Medulla oblongata (tissue), 1 donor: Measurements from ENCODE around the gene ADAMTS12.

Experiments used
- DNase-seq: peaks from one replicate; pipeline ENCODE4 v3.0.0-alpha.2; 2015; ENCODE audit errors: extremely low spot score

The ADAMTS12 gene

GRCh38 chr5:33713136-33713765 is 178.5 kb downstream of the ADAMTS12 start:
- DNase-seq = peak; percentile 53

DNA sequence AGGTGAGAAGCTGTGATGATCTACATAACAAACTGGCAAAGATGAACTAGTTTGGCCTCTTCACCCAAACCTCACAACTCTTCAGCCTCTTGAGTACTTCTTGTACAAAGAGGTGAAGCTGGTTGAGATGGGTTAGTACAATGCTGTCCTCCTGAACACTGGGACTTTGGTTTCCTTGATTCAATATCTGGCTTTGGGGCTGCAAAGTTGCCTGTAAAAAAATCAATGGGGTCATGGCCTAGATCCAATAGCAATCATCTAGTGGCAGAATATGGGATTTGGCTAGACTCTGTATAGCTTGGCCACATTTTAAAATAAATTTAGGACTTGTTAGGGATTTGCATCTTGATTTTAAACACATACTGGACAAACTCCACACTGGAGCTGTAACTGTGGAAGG is 179.1 kb downstream of the ADAMTS12 start:
- DNase-seq = no peak

- no peak for DNase-seq
Observed at GRCh38 chr5:33711094-33711679, 180.6 kb downstream of the ADAMTS12 start.

DNA sequence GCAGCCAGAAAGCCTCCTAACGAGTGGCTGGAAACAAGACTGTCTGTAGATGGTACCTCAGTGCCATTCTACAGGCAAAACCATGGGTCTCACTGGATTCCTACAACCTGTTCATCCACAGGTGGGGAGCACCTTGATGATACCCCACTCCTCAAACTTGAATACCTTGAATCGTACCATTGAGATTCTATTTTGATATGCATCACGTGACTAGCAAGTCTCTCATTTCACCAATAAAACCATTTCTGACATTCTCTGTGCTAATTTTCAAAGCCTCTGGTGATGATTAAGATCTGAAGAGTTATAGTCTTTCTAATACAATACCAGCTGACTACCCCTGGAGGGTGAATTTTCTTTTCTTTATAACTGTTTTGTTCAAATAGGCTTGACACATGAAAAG is 188.9 kb downstream of the ADAMTS12 start:
- no peak for DNase-seq

DNA sequence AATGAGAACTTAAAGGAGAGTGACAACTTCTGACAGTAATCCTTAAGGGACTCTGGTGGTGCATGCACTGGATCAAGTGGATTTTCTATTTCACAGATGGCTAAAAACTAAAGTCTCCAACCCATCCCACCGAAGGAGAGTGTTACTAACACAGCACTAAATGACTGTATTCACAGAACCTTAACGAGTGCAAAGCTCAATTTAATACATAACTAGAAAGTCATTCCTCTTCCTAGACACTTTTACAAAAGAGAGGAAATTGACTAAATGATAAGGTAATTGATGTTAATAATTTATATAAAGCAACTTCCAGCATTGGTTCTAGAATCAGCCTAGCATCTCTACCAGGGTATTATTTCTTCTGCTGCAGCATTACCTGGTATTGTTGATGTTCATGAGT is 189.8 kb downstream of the ADAMTS12 start:
- no peak for DNase-seq

DNA sequence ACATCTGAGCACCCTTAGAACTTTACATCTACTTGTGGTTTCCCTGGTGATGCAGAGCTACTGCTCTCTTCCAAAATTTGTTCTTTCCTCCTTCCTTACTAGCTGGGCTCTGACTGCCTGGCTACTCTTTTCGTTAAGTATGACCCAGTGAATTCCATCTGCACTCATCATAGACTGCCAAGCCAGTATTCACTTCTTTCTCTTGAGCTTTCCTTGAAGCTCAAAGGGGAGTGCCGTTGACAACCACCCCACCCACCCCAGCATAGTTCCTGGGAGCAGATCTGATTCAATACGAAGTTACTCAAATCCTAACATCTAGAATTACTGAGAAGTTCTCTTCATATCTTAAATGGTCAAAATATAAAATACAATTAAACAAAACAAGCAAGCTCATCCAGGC is 190.5 kb downstream of the ADAMTS12 start:
- DNase-seq = no peak

DNA sequence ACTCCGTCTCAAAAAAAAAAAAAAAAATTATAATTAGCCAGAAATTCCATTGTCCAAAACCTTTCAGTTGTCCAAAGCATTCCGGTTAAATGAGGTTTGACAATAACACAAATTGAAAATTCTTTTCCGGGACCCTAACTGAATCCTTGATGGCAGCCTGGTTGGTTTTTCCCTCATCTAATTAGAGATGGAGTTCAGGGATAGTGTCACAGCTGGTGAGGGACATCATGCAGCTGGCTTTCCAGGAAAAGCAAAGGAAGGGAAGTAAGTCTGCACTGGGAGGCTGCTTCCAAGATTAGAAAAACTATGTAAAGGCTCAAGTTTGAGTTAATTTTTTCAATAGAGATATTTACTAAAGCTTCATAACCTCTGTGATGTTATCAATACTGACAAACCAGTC is 195.4 kb downstream of the ADAMTS12 start:
- DNase-seq = no peak

DNA sequence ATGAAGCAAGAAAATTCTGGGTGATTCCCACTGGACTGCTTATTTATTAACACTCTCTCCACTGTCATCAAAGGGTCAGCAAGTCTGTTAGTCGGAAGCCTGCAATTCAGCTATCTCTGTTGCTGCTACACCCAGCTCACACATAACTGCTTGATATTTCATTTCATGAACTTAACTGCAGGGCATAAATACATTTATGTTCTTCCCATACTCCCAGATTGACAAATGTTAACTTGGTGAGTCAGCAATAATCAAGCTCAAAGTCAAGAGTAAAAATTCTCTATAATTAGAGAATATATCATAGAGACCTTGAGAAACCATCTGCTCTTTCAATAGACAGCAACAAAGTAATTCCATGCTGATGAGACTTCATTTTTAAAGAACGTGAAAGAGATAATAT is 198.8 kb downstream of the ADAMTS12 start:
- no peak for DNase-seq

- DNase-seq = no peak
Observed at GRCh38 chr5:33691856-33692255, 199.9 kb downstream of the ADAMTS12 start.

GRCh38 chr5:33690374-33691135 is 201.2 kb downstream of the ADAMTS12 start:
- DNase-seq = no peak

DNA sequence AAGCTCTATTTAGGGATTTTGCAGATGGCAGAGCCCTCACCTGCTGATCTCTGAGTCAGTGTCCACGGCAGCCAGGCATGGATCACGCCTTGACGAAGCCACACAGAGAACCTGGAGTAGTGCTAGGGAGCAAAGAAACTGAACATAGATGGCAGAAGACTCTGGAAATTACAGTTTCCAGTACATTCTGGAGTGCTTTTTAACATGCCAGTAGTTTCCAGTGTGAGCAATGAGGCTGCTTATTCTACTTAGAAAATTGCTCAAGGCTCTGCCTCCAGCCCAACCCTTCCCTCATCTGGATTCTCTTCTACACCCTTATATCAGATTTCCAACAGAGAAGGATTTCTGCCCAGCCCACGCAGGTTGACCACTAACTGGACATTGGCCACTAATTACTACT is 203.3 kb downstream of the ADAMTS12 start:
- DNase-seq = no peak

GRCh38 chr5:33688066-33688465 is 203.7 kb downstream of the ADAMTS12 start:
- DNase-seq = no peak

DNA sequence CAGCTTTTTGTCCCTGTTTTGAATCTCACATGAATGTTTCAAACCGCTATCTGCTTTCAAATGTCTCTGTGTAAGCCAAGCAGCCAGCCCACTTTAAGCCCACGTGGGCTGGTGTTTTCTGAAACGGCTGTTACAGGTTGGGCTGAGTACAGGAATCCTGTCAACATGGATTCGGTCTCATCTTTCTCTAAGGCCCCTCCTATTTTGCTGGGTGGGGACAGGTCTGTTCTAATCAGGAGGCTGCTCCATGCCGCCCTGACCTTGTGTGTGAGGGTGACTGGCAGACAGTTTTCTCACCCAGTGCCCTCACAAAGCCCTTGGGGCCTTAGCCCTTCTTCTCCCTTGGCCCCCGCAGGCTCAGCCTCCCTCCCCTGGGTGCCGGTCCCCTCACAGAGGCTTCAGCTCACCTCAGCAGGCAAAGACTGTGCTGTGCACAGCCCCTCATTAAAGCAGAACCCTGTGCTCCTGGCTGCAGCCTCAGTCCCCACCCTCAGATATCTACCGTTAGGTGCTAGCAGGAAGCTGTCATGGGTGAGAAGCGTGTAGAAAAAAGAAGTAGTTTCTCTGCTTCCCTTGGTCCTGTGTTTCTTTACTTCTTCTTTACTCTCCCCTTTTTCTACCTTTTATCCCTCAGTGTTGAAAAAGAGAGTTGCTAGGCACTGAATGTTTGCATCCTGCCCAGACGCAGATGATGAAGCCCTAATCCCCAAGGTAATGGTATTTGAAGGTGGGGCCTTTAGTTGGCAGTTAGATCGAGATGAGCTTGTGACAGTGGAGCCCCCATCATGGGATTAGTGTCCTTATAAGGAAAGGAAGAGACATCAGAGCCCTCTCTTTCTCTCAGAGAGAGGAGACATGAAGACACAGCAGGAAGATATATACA is 205.7 kb downstream of the ADAMTS12 start:
- no peak for DNase-seq

DNA sequence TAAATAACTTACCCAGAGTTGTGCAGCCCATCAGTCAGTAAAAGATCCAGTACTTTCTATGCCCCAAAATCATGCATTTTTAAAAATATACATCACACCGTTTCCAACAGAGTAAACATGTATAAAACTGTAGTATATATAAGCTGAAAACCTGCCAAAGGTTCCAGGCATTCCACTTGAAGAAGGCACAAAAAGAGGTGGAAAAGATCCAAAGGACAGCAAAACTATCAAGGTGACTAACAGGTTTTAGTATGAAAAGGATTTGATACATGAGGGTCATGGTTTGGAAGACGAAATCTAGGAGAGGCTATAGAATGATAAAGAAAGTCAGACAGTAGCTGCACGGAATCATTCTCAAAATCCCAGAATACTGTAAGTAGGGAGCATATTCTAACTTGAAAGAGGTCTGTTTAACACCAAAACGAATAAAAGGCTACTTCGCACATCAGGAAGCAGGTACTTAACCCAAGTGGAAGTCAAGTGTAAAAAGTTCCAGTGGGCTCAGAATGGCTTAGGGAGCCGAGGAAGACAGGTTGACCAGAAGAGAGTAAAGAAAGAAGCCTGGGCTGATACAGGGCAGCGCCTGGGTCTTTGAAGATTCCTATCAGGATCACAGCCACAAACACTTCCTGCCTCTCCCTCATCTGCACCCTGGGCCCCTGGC is 207.2 kb downstream of the ADAMTS12 start:
- DNase-seq = no peak

GRCh38 chr5:33679791-33680190 is 212.0 kb downstream of the ADAMTS12 start:
- no peak for DNase-seq

- peak; percentile 60 for DNase-seq
Observed at GRCh38 chr5:33675958-33676464, 215.8 kb downstream of the ADAMTS12 start.

DNA sequence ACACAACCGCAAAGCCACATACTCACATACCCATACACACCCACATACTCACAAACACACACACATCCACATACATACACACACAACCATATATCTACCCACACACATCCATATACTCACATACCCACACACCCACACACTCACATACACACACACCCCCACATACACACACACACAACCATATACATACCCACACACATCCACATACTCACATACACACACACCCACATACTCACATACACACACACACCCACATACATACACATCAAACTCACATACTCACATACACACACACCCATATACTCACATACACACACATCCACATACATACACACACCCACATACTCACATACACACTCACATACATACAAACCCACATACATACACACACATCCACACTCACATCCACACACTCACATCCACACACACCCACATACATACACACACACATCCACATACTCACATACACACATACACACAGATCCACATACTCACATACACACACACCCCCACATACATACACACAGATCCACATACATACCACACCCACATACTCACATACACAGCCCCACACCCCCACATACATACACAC is 220.0 kb downstream of the ADAMTS12 start:
- DNase-seq = no peak

DNA sequence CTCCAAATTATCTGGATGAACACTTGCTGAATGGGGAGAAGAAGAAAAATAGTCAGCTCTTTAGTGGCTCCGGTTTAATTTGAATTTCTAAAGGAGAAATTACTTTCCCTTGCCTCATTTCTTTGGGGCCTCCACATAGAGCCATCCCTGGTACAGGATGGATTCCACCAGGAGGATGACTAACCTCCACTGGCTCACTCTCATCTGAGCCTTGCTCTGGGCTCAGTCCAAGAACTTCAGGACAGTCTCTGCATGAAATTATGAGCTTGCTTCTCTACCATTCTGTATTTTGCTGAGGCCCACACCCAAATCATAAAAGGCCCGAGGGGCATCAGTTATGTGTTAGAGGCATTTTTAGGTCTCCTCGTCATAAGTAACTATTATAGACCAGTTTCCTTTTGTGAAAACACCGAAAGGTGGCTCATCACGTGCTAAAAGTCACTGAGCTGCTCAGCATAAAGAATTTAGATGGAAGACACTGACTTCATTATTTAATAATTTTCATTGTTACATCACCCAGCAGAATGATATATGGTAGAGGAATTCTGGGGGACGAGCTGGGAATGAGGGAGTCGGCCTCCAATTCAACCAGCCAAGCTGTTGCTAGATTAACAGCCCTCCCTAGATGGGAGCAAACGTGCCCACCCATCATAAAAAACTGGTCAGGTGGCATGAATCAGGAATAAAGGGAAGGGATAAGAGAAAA is 228.9 kb downstream of the ADAMTS12 start:
- no peak for DNase-seq

DNA sequence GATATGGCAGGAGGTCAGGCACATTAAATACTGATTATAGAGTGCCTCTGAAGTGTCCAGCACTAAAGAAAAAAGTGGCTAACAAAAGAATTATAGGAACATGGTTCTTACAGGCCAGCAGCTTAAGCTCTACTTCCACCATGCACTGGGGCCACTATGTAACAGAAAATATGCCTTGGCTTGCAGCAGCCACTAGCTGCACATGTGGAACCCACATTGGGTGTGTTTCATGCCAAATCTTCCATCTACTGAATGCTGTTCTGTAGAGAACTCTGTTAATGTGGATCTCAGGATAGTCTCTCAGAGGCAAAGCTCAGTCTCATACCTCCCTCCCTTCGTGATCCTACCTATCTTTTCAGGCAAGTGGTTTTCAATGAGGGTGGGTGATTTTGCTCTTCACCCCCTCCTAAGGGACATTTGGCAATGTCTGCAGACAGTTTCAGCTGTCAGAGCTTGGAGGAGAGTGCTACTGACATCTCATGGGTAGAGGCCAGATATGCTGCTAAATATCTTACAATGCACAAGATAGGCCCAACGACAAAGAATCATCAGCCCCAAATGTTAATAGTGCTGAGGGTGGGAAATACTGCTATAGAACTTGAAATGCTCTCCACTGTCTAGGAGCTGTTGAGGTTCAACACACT is 232.1 kb downstream of the ADAMTS12 start:
- no peak for DNase-seq
